ENCODE results near the gene NELL1. TPM values are rescaled to one million over a fixed set of nuclear protein-coding genes. Genes with fewer than 3 reads are reported as not detected.

NELL1 gene
- total RNA-seq, 6 experiments from 2014 or later, result not detected

- ATAC-seq, result no peak
- intact Hi-C loops (cut with DNase I), result no loop called here
These were observed 357.3 kb downstream of the NELL1 start for GRCh38 chr11:21026685-21027084.

GRCh38 chr11:21037850-21038249 lies 368.5 kb downstream of the NELL1 start:
- no peak overlapping the region for H3K27ac ChIP-seq
- no peaks in the 10 kb centered on the region for H3K36me3 ChIP-seq
- no peak overlapping the region for H3K4me3 ChIP-seq
- TF ChIP-seq POLR2A (IDR thresholded peaks at IDR 0.05), result no peak
- TF ChIP-seq CTCF (IDR thresholded peaks at IDR 0.05), result no peak
- H3K4me1 ChIP-seq, result no peaks in the 10 kb centered on the region
- intact Hi-C loops (cut with DNase I), result no loop called here
- H3K9me3 ChIP-seq, result no peaks in the 10 kb centered on the region
- WGBS (ENCODE audit: insufficient coverage, low coverage, low lambda C conversion rate, missing lambda C conversion rate), result 35% methylated on average over 2 of the region's 2 CpGs
- DNase-seq (no peak), ATAC-seq (no peak)
- no peaks in the 10 kb centered on the region for H3K27me3 ChIP-seq

More at GRCh38 chr11:21026685-21027084, 357.3 kb downstream of the NELL1 start:
- Histone ChIP-seq H3K4me3 (no peak overlapping the region), H3K27me3 (no peaks in the 10 kb centered on the region), H3K9me3 (no peaks in the 10 kb centered on the region), H3K27ac (no peak overlapping the region), H3K4me1 (no peaks in the 10 kb centered on the region), H3K36me3 (no peaks in the 10 kb centered on the region)
- 35% methylated on average over 1 of the region's 1 CpG for WGBS (ENCODE audit: insufficient coverage, low coverage, low lambda C conversion rate, missing lambda C conversion rate)
- no peak for DNase-seq
- no peak for TF ChIP-seq CTCF (IDR thresholded peaks at IDR 0.05)
- TF ChIP-seq POLR2A (IDR thresholded peaks at IDR 0.05), result no peak

- DNase-seq (no peak), ATAC-seq (no peak)
- no peaks in the 10 kb centered on the region for H3K27me3 ChIP-seq
- no peaks in the 10 kb centered on the region for H3K4me1 ChIP-seq
- H3K4me3 ChIP-seq, result no peak overlapping the region
- intact Hi-C loops (cut with DNase I), result no loop called here
- H3K36me3 ChIP-seq, result no peaks in the 10 kb centered on the region
- no peak overlapping the region for H3K27ac ChIP-seq
- no peaks in the 10 kb centered on the region for H3K9me3 ChIP-seq
- no peak for TF ChIP-seq CTCF (IDR thresholded peaks at IDR 0.05)
- TF ChIP-seq POLR2A (IDR thresholded peaks at IDR 0.05), result no peak
These were observed 369.4 kb downstream of the NELL1 start for GRCh38 chr11:21038801-21039200.

GRCh38 chr11:21040630-21041029 lies 371.2 kb downstream of the NELL1 start:
- DNase-seq (no peak), ATAC-seq (no peak)
- TF ChIP-seq CTCF (IDR thresholded peaks at IDR 0.05), result no peak
- no peak for TF ChIP-seq POLR2A (IDR thresholded peaks at IDR 0.05)
- WGBS (ENCODE audit: insufficient coverage, low coverage, low lambda C conversion rate, missing lambda C conversion rate), result 40% methylated on average over 2 of the region's 2 CpGs
- H3K9me3 ChIP-seq, result no peaks in the 10 kb centered on the region
- H3K27me3 ChIP-seq, result no peaks in the 10 kb centered on the region
- H3K4me1 ChIP-seq, result no peaks in the 10 kb centered on the region
- no peak overlapping the region for H3K4me3 ChIP-seq
- no peak overlapping the region for H3K27ac ChIP-seq
- intact Hi-C loops (cut with DNase I), result no loop called here
- H3K36me3 ChIP-seq, result no peaks in the 10 kb centered on the region

GRCh38 chr11:21048626-21049025 lies 379.2 kb downstream of the NELL1 start:
- ATAC-seq (no peak), DNase-seq (no peak)
- Histone ChIP-seq H3K27me3 (no peaks in the 10 kb centered on the region), H3K4me1 (no peaks in the 10 kb centered on the region), H3K36me3 (no peaks in the 10 kb centered on the region), H3K9me3 (no peaks in the 10 kb centered on the region), H3K4me3 (no peak overlapping the region), H3K27ac (no peak overlapping the region)
- intact Hi-C loops (cut with DNase I), result no loop called here
- 22% methylated on average over 3 of the region's 5 CpGs for WGBS (ENCODE audit: insufficient coverage, low coverage, low lambda C conversion rate, missing lambda C conversion rate)
- TF ChIP-seq POLR2A (IDR thresholded peaks at IDR 0.05) (no peak), CTCF (IDR thresholded peaks at IDR 0.05) (no peak)
